RWPE2 (cell line): ENCODE results near the gene GM2A.
A peak's percentile ranks its signal among the peaks of the same experiment; 100 is the strongest.

ENCODE experiments used
- ATAC-seq: fragments of 200-7000 bp; cut with Tn5 transposase; 3 replicates; pipeline ENCODE4 v1.9.1; 2021; ENCODE audit warnings: low read depth
- DNase-seq: peaks from one replicate; pipeline ENCODE4 v3.0.0-alpha.2; 2020; ENCODE audit warnings: low spot score
- H3K27ac ChIP-seq: fragments of 450-650 bp; 2 replicates; pipeline ENCODE4 v1.5.1; 2017; ENCODE audit warnings: mild to moderate bottlenecking; ENCODE audit not compliant: poor library complexity, severe bottlenecking
- H3K27me3 ChIP-seq: fragments of 250-450 bp; sonication (Bioruptor Pico); 2 replicates; pipeline ENCODE4 v1.5.1; 2021; ENCODE audit warnings: mild to moderate bottlenecking, moderate library complexity; ENCODE audit not compliant: insufficient read depth, poor library complexity, severe bottlenecking
- H3K36me3 ChIP-seq: fragments of 250-450 bp; sonication (Bioruptor Pico); 2 replicates; pipeline ENCODE4 v1.5.1; 2020; ENCODE audit warnings: low read depth, mild to moderate bottlenecking, moderate library complexity
- H3K4me1 ChIP-seq: fragments of 250-450 bp; sonication (Bioruptor Pico); 2 replicates; pipeline ENCODE4 v1.5.1; 2021; ENCODE audit warnings: mild to moderate bottlenecking, moderate library complexity; ENCODE audit not compliant: insufficient read depth, poor library complexity, severe bottlenecking
- H3K4me3 ChIP-seq: fragments of 250-450 bp; sonication (Bioruptor Pico); 2 replicates; pipeline ENCODE4 v1.5.1; 2021; ENCODE audit warnings: mild to moderate bottlenecking, moderate library complexity; ENCODE audit not compliant: severe bottlenecking
- H3K9me3 ChIP-seq: fragments of 250-450 bp; sonication (Bioruptor Pico); 2 replicates; pipeline ENCODE4 v1.5.1; 2021; ENCODE audit warnings: mild to moderate bottlenecking, moderate library complexity; ENCODE audit not compliant: severe bottlenecking
- TF ChIP-seq, protein P1 (sequence below): fragments of 450-650 bp; IDR thresholded peaks from one replicate; pipeline ENCODE4 v1.5.1; 2017; ENCODE audit warnings: mild to moderate bottlenecking, moderate library complexity; ENCODE audit not compliant: poor library complexity, severe bottlenecking

Gene GM2A

DNA sequence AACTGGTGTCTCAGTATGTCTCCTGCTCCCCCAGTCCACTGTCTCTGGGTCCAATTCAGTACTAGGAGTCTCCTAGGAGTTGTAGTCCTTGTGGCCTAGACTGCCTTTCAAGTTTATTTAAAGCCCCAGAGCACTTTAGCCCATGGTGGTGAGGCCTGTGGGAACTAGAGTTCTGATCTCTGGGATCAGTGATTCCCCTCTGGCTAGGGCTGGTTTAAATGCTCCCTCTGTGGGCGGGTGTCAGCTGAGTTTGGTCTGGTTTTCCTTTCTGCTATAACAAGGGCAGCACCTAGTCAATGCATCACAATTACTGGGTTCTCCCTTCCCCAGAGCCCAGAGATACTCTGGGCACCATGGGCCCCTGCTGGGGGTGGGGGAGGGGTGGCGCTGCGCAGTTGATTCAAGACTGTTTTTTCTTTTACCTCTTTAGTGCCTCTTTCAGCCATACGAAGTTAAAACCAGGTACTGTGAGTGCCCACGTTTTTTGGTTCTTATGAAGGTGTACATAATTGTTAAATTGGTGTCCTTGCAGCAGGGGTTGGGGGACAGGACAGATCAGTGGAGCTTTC is 59.9 kb downstream of the GM2A start:
- Histone ChIP-seq H3K27me3 (no peaks in the 10 kb centered on the region), H3K36me3 (no peaks in the 10 kb centered on the region), H3K27ac (no peak overlapping the region), H3K4me3 (no peak overlapping the region), H3K4me1 (no peaks in the 10 kb centered on the region), H3K9me3 (no peaks in the 10 kb centered on the region)
- TF ChIP-seq, protein P1, sequence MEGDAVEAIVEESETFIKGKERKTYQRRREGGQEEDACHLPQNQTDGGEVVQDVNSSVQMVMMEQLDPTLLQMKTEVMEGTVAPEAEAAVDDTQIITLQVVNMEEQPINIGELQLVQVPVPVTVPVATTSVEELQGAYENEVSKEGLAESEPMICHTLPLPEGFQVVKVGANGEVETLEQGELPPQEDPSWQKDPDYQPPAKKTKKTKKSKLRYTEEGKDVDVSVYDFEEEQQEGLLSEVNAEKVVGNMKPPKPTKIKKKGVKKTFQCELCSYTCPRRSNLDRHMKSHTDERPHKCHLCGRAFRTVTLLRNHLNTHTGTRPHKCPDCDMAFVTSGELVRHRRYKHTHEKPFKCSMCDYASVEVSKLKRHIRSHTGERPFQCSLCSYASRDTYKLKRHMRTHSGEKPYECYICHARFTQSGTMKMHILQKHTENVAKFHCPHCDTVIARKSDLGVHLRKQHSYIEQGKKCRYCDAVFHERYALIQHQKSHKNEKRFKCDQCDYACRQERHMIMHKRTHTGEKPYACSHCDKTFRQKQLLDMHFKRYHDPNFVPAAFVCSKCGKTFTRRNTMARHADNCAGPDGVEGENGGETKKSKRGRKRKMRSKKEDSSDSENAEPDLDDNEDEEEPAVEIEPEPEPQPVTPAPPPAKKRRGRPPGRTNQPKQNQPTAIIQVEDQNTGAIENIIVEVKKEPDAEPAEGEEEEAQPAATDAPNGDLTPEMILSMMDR, result no peak
- no peak for DNase-seq
- ATAC-seq, result no peak

DNA sequence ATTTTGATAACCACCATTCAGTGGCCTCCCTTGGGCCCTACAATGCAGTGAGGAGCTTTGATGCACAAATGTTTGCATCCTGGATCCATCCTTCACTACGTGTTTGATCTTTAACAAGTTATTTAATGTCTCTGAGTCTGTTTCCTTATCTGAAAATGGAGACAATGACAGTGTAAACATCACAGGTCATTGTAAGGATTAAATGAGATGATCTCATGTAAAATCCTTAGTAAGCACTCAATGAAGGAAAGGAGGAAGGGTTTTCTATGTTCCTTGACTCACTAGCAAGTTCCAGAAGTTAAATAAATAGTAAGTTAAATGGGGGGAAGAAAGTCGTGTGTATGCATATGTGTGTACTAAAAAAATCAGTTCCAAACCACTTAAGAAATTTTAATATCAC is 60.4 kb downstream of the GM2A start:
- Histone ChIP-seq H3K9me3 (no peaks in the 10 kb centered on the region), H3K27ac (no peak overlapping the region), H3K4me3 (no peak overlapping the region), H3K4me1 (no peaks in the 10 kb centered on the region), H3K36me3 (no peaks in the 10 kb centered on the region), H3K27me3 (no peaks in the 10 kb centered on the region)
- no peak for ATAC-seq
- TF ChIP-seq, protein P1, result no peak
- no peak for DNase-seq

DNA sequence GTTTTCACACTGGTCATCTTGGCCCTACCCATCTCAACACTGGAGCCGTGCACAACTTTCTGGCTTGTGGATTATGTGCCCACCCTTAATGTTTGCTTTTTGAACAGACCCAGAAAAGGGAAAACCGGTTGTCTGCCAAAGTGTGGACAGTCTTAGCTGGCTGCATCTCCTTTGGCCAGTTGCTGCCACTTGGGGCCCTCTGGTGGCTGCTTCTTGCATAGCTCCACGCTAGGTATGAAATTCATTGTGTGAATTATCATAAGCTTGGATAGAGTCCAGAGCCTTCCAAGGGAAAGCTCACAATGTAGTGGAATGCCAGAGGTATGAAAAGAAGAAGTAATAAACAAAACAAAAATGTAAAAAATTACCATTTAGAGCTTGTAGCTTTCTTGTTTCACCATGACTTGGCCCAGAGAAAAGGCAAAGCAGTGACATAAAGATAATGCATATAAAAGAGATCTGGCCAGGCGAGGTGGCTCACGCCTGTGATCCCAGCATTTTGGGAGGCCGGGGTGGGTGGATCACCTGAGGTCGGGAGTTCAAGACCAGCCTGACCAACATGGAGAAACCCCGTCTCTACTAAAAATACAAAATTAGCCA is 63.1 kb downstream of the GM2A start:
- H3K27me3 ChIP-seq, result no peaks in the 10 kb centered on the region
- no peaks in the 10 kb centered on the region for H3K36me3 ChIP-seq
- no peak overlapping the region for H3K4me3 ChIP-seq
- H3K27ac ChIP-seq, result no peak overlapping the region
- DNase-seq (no peak), ATAC-seq (peak; percentile 93)
- no peaks in the 10 kb centered on the region for H3K9me3 ChIP-seq
- TF ChIP-seq, protein P1, result peak; percentile 98
- H3K4me1 ChIP-seq, result no peaks in the 10 kb centered on the region

DNA sequence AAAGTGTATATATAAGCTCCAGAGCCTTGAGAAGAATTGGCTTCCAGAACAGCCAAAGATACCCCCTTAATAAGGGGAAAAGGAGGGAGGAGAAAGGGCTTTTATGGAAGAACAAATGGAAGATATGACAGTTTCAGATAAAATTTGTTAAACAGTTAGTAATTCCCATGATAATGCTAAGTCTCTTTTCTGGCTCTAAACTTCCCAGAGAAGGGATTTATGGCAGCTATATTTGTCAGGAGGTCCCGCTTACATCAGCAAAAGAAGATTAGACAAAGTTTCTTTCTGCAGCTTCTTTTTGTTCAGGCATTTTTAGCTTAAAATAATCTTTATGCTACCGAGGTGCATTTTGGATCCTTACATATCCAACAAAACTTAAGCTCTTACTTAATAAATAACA is 64.9 kb downstream of the GM2A start:
- DNase-seq (no peak), ATAC-seq (no peak)
- no peaks in the 10 kb centered on the region for H3K4me1 ChIP-seq
- no peak overlapping the region for H3K4me3 ChIP-seq
- TF ChIP-seq, protein P1, result no peak
- H3K27ac ChIP-seq, result no peak overlapping the region
- no peaks in the 10 kb centered on the region for H3K27me3 ChIP-seq
- H3K36me3 ChIP-seq, result no peaks in the 10 kb centered on the region
- H3K9me3 ChIP-seq, result no peaks in the 10 kb centered on the region

DNA sequence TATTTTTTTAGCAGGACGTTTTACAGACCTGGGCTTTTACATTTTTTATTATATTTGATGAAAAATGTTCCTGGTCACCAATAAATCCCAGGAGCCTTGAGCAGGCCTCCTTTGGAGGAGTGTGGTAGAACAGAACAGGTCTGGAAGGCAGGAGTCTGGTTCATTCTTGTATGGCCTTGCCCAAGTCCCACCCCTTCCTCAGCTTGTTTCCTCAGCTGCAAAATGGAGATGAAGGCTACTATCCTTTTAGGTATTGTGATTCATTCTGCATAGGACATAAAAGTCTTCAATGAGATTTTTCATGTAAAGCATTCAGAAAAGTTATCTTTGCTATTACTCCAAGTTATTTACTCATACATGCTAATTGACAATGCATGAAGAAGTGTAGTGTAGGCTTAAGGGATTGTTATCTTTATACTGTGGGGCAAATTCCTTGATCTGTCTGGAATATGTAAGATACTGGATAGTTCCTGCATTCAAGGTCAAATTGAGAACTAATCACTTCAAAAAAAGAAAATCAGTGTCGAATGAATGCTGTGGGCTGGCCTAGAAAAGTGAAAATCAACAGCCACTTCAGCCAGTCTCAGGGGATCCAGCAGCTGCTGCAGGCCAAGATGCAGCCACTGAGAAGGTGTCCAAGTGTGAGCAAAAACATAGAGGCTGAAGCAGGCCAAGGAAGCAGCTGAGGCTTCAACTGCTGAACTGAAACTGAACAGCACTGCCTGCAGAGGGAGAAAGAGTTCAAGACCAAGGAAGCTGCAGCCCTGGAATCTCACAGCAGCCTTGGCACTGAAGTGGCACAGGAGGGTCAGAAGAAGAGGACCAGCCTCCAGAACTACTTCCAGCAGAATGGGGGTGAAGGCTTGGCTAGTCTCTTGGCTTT is 66.1 kb downstream of the GM2A start:
- TF ChIP-seq, protein P1, result peak; percentile 36

More for the DNA sequence above, 66.1 kb downstream of the GM2A start:
- H3K4me3 ChIP-seq, result no peak overlapping the region
- H3K36me3 ChIP-seq, result no peaks in the 10 kb centered on the region
- no peaks in the 10 kb centered on the region for H3K4me1 ChIP-seq
- H3K27ac ChIP-seq, result no peak overlapping the region
- no peak for DNase-seq
- H3K9me3 ChIP-seq, result no peaks in the 10 kb centered on the region
- H3K27me3 ChIP-seq, result no peaks in the 10 kb centered on the region
- peak; percentile 56; the same call in 2 of the 3 replicates for ATAC-seq
